ENCODE results near the gene SLC25A13. TPM values are rescaled to one million over a fixed set of nuclear protein-coding genes. Genes with fewer than 3 reads are reported as not detected.

SLC25A13 gene
- total and polyA plus RNA-seq, 2 of the 8 experiments (the other 6 are each of a cell fraction or from before 2014, with no cell fraction given), result 30.8 to 85.4 TPM

DNA sequence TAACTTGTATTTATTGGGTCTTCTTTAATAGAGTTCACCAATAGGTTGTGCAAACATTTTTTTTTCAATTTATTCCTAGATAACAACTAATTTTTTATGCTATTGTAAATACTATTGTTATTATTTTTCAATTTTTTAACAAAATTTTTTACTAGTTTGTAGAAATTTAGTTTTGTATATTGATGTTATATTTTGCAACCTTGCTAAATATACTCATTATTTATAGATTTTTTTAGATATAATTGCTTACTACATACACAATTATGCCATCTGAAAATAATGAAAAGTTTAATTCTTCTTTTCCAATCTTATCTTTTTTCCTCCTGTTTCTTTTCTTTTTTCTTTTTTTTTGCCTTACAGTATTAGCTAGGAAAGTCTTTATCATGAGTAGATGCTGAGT lies 216.9 kb downstream of the SLC25A13 start:
- Histone ChIP-seq H3K27me3 (replicated peaks in 1 of 4; ENCODE audit: control insufficient read depth in 3 of 4, extremely low read depth in 1 of 4, insufficient read depth in 3 of 4, low read length in 3 of 4) (no peaks in the 10 kb centered on the region), H4K8ac (ENCODE audit: extremely low read depth, insufficient read depth, low read length) (no peak overlapping the region), H3K23me2 (ENCODE audit: low read depth, low read length) (no peaks in the 10 kb centered on the region; the same call in 1 of the 2 replicates), H4K91ac (replicated peaks; ENCODE audit: insufficient read length, low read length) (no peak overlapping the region), H3K4me3 (ENCODE audit: extremely low read depth in 1 of 4, insufficient read depth in 2 of 4, low read depth in 3 of 4, low read length in 4 of 4) (no peak overlapping the region), H3K4me2 (ENCODE audit: insufficient read depth in 1 of 2, low read depth in 2 of 2, low read length in 2 of 2) (no peak overlapping the region), H2BK12ac (ENCODE audit: low read depth, low read length) (no peak overlapping the region), H3K27ac (ENCODE audit: low read depth, low read length) (no peak overlapping the region), H2BK15ac (ENCODE audit: low read length) (no peak overlapping the region), H3K79me2 (ENCODE audit: control insufficient read depth in 1 of 2, insufficient read depth in 2 of 2, low read length in 2 of 2) (no peaks in the 10 kb centered on the region), H3K18ac (ENCODE audit: extremely low read depth, low read length) (no peak overlapping the region), H2BK5ac (ENCODE audit: low read depth, low read length) (no peak overlapping the region), H4K5ac (ENCODE audit: insufficient read length, low read depth, low read length) (no peak overlapping the region), H4K20me1 (replicated peaks in 1 of 2; ENCODE audit: control insufficient read depth in 1 of 2, insufficient read depth in 2 of 2, low read length in 2 of 2) (no peaks in the 10 kb centered on the region), H3K9ac (replicated peaks in 1 of 4; ENCODE audit: extremely low read depth in 1 of 4, low read depth in 3 of 4, low read length in 3 of 4) (no peak overlapping the region), H3K56ac (replicated peaks; ENCODE audit: insufficient read length, low read depth, low read length) (no peak overlapping the region), H2BK20ac (ENCODE audit: low read length) (no peak overlapping the region), H3K4me1 (replicated peaks in 1 of 4; ENCODE audit: control insufficient read depth in 3 of 4, insufficient read depth in 4 of 4, low read length in 3 of 4) (no peaks in the 10 kb centered on the region), H2AFZ (ENCODE audit: low read length) (no peak overlapping the region), H3K23ac (ENCODE audit: insufficient read length) (no peak overlapping the region), H3K36me3 (ENCODE audit: control insufficient read depth in 2 of 4, insufficient read depth in 4 of 4, low read length in 3 of 4) (no peaks in the 10 kb centered on the region), H3K4ac (replicated peaks; ENCODE audit: insufficient read length, low read depth, low read length) (no peak overlapping the region), H3K9me3 (ENCODE audit: insufficient read depth in 2 of 2, low read depth in 1 of 2, low read length in 1 of 2) (no peaks in the 10 kb centered on the region), H2AK5ac (ENCODE audit: low read depth, low read length) (no peak overlapping the region), H2BK120ac (replicated peaks; ENCODE audit: low read depth, low read length) (no peak overlapping the region), H3K79me1 (ENCODE audit: low read depth, low read length) (no peaks in the 10 kb centered on the region), H3K14ac (ENCODE audit: insufficient read length) (no peak overlapping the region)
- ChIA-PET CTCF (ENCODE audit: partially characterized antibody) (interaction anchor here (1.0 kb wide), 1 partner anchor 251 kb away, joined by 3 read pairs; no protein-coding TSS in a partner anchor), POLR2A (ENCODE audit: partially characterized antibody) (no interaction called here)
- no peak for TF ChIP-seq EGR1 (IDR thresholded peaks at IDR 0.05; ENCODE audit: borderline replicate concordance, low read depth, low read length)
- no peak for TF ChIP-seq KDM1A (IDR thresholded peaks at IDR 0.05; ENCODE audit: borderline replicate concordance, low read length)
- TF ChIP-seq HDAC6 (IDR thresholded peaks at IDR 0.05; ENCODE audit: low read depth, low read length), result no peak
- no peak for TF ChIP-seq HDAC2 (IDR thresholded peaks at IDR 0.05; ENCODE audit: borderline replicate concordance in 1 of 2, low read depth in 2 of 2, low read length in 2 of 2)
- no peak for TF ChIP-seq TBP (IDR thresholded peaks at IDR 0.05; ENCODE audit: low read depth, low read length)
- no peak for TF ChIP-seq NRF1 (IDR thresholded peaks at IDR 0.05; ENCODE audit: low read depth, low read length)
- TF ChIP-seq GABPA (IDR thresholded peaks at IDR 0.05; ENCODE audit: borderline replicate concordance, insufficient read depth, low read length), result no peak
- DNase-seq (ENCODE audit: low read depth in 1 of 2, low spot score in 2 of 2), result no peak
- FAIRE-seq, result no peak

All from H1 (cell line).